H1 (cell line): ENCODE results near the gene GNRHR.

Experiments used
- CTCF ChIP-seq, 3 experiments: IDR thresholded peaks; 1 replicate in 2 of 3; 2 replicates in 1 of 3; pipeline versions ENCODE4 v1.5.1 to v1.6.1; 2011; ENCODE audit warnings: low read length in 3 of 3, mild to moderate bottlenecking in 3 of 3, inconsistent platforms in 2 of 3, low read depth in 1 of 3, moderate library complexity in 1 of 3; ENCODE audit not compliant: insufficient read depth in 1 of 3; ENCODE audit errors: control extremely low read depth in 1 of 3
- EGR1 ChIP-seq: IDR thresholded peaks from 2 replicates; pipeline ENCODE4 v1.6.1; 2011; ENCODE audit warnings: low read depth, low read length, borderline replicate concordance
- EZH2 ChIP-seq: fragments of 200-600 bp; sonication (generic); IDR thresholded peaks from 2 replicates; pipeline ENCODE4 v1.7.1; 2012; ENCODE audit warnings: low read depth, mild to moderate bottlenecking, moderate library complexity, low read length, inconsistent platforms; ENCODE audit not compliant: severe bottlenecking
- GABPA ChIP-seq: IDR thresholded peaks from 2 replicates; pipeline ENCODE4 v1.6.1; 2011; ENCODE audit warnings: mild to moderate bottlenecking, low read length, moderate library complexity, borderline replicate concordance; ENCODE audit not compliant: insufficient read depth
- PHF8 ChIP-seq: fragments of 200-600 bp; sonication (generic); conservative IDR thresholded peaks from 2 replicates; pipeline ENCODE4 v1.7.1; 2012; ENCODE audit warnings: low read depth, mild to moderate bottlenecking, inconsistent platforms, low read length, moderate library complexity
- POLR2A ChIP-seq, 2 experiments: IDR thresholded peaks; 1 replicate in 1 of 2; 2 replicates in 1 of 2; pipeline ENCODE4 v1.6.1; 2011; ENCODE audit warnings: low read depth in 2 of 2, low read length in 2 of 2, mild to moderate bottlenecking in 2 of 2; ENCODE audit errors: control extremely low read depth in 1 of 2
- POLR2AphosphoS5 ChIP-seq: IDR thresholded peaks from 2 replicates; pipeline ENCODE4 v1.6.1; 2011; ENCODE audit warnings: low read depth, low read length
- RAD21 ChIP-seq, 2 experiments: IDR thresholded peaks in 1 of 2; conservative IDR thresholded peaks in 1 of 2; 2 replicates each; pipeline ENCODE4 v1.6.1; 2011; ENCODE audit warnings: low read depth in 2 of 2, low read length in 2 of 2, improper control_type of control experiment in 1 of 2, inconsistent platforms in 1 of 2, mild to moderate bottlenecking in 1 of 2, moderate library complexity in 1 of 2
- SIN3A ChIP-seq, 2 experiments: IDR thresholded peaks in 1 of 2; conservative IDR thresholded peaks in 1 of 2; 2 replicates each; pipeline ENCODE4 v1.6.1; 2011 to 2012; ENCODE audit warnings: low read length in 2 of 2, improper control_type of control experiment in 1 of 2, low read depth in 1 of 2, mild to moderate bottlenecking in 1 of 2
- SP1 ChIP-seq: IDR thresholded peaks from 2 replicates; pipeline ENCODE4 v1.6.1; 2011; ENCODE audit warnings: low read depth, low read length
- TAF1 ChIP-seq: IDR thresholded peaks from 2 replicates; pipeline ENCODE4 v1.6.1; 2011; ENCODE audit warnings: mild to moderate bottlenecking, low read depth, low read length
- TAF7 ChIP-seq: optimal IDR thresholded peaks from 2 replicates; pipeline ENCODE3; 2011; ENCODE audit warnings: low read depth, mild to moderate bottlenecking, inconsistent platforms, low read length, moderate library complexity, borderline replicate concordance
- USF2 ChIP-seq: IDR thresholded peaks from 2 replicates; pipeline ENCODE4 v1.6.1; 2011; ENCODE audit warnings: low read length, improper control_type of control experiment
- TF ChIP-seq, protein P1 (sequence below): IDR thresholded peaks from 2 replicates; pipeline ENCODE4 v1.6.1; 2012; ENCODE audit warnings: inconsistent platforms

GRCh38 chr4:67697860-67698687 is 56.1 kb downstream of the GNRHR start:
- no peak for TF ChIP-seq USF2
- no peak for TF ChIP-seq RAD21 (IDR thresholded peaks at IDR 0.05 in 1 of 2, conservative IDR thresholded peaks at IDR 0.05 in 1 of 2; ENCODE audit: low read depth in 2 of 2, low read length in 2 of 2)
- no peak for TF ChIP-seq POLR2A (IDR thresholded peaks at IDR 0.05; ENCODE audit: control extremely low read depth in 1 of 2, low read depth in 2 of 2, low read length in 2 of 2)
- TF ChIP-seq POLR2AphosphoS5: no peak
- no peak for TF ChIP-seq TAF1
- no peak for TF ChIP-seq EZH2
- TF ChIP-seq CTCF (IDR thresholded peaks at IDR 0.05; ENCODE audit: control extremely low read depth in 1 of 3, insufficient read depth in 1 of 3, low read depth in 1 of 3, low read length in 3 of 3): no peak
- no peak for TF ChIP-seq GABPA
- TF ChIP-seq TAF7: no peak
- no peak for TF ChIP-seq PHF8
- TF ChIP-seq SIN3A (conservative IDR thresholded peaks at IDR 0.05 in 1 of 2, IDR thresholded peaks at IDR 0.05 in 1 of 2; ENCODE audit: low read depth in 1 of 2, low read length in 2 of 2): no peak
- no peak for TF ChIP-seq EGR1
- TF ChIP-seq, protein P1, sequence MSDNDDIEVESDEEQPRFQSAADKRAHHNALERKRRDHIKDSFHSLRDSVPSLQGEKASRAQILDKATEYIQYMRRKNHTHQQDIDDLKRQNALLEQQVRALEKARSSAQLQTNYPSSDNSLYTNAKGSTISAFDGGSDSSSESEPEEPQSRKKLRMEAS: no peak
- TF ChIP-seq SP1: no peak
